ENCODE measurements around the gene RSBN1. TPM values are rescaled to one million over a fixed set of nuclear protein-coding genes. Genes with fewer than 3 reads are reported as not detected.

RSBN1 gene
- total and polyA plus RNA-seq, 9 of the 15 experiments (the other 6 are each of a cell fraction or from before 2014, with no cell fraction given), result 4.5 to 24.3 (median 13.0) TPM

- TF ChIP-seq GTF2B (IDR thresholded peaks at IDR 0.05; ENCODE audit: extremely low read depth, insufficient read length) (no peak), ZNF24 (IDR thresholded peaks at IDR 0.05) (peak; percentile 57), REST (IDR thresholded peaks at IDR 0.05; ENCODE audit: borderline replicate concordance) (peak; percentile 32; the same call in 1 of the 2 replicates), REST (CRISPR knock-in tag; IDR thresholded peaks at IDR 0.05; ENCODE audit: low read depth) (peak; percentile 63), ZNF395 (CRISPR knock-in tag; IDR thresholded peaks at IDR 0.05) (peak; percentile 71), BRCA1 (IDR thresholded peaks at IDR 0.05) (no peak), BRCA1 (CRISPR knock-in tag; IDR thresholded peaks at IDR 0.05) (no peak; the same call in 1 of the 2 replicates), ZNF561 (CRISPR knock-in tag; conservative IDR thresholded peaks at IDR 0.05) (no peak)
- TF ChIP-seq, protein P1, sequence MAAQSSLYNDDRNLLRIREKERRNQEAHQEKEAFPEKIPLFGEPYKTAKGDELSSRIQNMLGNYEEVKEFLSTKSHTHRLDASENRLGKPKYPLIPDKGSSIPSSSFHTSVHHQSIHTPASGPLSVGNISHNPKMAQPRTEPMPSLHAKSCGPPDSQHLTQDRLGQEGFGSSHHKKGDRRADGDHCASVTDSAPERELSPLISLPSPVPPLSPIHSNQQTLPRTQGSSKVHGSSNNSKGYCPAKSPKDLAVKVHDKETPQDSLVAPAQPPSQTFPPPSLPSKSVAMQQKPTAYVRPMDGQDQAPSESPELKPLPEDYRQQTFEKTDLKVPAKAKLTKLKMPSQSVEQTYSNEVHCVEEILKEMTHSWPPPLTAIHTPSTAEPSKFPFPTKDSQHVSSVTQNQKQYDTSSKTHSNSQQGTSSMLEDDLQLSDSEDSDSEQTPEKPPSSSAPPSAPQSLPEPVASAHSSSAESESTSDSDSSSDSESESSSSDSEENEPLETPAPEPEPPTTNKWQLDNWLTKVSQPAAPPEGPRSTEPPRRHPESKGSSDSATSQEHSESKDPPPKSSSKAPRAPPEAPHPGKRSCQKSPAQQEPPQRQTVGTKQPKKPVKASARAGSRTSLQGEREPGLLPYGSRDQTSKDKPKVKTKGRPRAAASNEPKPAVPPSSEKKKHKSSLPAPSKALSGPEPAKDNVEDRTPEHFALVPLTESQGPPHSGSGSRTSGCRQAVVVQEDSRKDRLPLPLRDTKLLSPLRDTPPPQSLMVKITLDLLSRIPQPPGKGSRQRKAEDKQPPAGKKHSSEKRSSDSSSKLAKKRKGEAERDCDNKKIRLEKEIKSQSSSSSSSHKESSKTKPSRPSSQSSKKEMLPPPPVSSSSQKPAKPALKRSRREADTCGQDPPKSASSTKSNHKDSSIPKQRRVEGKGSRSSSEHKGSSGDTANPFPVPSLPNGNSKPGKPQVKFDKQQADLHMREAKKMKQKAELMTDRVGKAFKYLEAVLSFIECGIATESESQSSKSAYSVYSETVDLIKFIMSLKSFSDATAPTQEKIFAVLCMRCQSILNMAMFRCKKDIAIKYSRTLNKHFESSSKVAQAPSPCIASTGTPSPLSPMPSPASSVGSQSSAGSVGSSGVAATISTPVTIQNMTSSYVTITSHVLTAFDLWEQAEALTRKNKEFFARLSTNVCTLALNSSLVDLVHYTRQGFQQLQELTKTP (IDR thresholded peaks at IDR 0.05; ENCODE audit: low read depth in 1 of 2, partially characterized antibody in 2 of 2), result peak; percentile 13 to 93
- TF ChIP-seq, protein P2, sequence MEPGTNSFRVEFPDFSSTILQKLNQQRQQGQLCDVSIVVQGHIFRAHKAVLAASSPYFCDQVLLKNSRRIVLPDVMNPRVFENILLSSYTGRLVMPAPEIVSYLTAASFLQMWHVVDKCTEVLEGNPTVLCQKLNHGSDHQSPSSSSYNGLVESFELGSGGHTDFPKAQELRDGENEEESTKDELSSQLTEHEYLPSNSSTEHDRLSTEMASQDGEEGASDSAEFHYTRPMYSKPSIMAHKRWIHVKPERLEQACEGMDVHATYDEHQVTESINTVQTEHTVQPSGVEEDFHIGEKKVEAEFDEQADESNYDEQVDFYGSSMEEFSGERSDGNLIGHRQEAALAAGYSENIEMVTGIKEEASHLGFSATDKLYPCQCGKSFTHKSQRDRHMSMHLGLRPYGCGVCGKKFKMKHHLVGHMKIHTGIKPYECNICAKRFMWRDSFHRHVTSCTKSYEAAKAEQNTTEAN (CRISPR knock-in tag; IDR thresholded peaks at IDR 0.05), result no peak
Measured at GRCh38 chr1:113811888-113812660, at the start of gene RSBN1 (continued).
